Fibroblast of skin of abdomen (primary cell): ENCODE results near the gene OPCML.

Source experiments
- DNase-seq: peaks from one replicate; pipeline ENCODE4 v3.0.0-alpha.2; 2013

The OPCML gene

DNA sequence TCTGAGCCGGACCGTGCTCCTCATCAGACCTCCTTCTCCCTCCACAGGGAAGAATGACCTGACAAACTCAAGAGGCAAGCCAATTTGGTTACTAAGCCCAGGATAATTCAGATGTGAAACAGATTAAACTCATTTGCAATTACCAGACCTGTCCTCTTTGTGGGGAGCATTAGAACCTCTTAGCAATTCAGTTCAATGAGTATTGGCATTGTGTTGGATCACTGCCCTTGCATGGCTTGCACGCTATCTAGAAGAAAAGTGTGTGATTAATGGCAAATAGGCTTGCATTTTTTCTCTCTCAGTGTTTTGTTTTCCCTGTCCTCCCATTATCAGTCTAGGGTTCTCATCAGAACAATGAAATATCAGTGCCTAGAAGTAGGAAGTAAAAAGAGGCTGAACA lies 365.6 kb downstream of the OPCML start:
- no peak for DNase-seq

DNA sequence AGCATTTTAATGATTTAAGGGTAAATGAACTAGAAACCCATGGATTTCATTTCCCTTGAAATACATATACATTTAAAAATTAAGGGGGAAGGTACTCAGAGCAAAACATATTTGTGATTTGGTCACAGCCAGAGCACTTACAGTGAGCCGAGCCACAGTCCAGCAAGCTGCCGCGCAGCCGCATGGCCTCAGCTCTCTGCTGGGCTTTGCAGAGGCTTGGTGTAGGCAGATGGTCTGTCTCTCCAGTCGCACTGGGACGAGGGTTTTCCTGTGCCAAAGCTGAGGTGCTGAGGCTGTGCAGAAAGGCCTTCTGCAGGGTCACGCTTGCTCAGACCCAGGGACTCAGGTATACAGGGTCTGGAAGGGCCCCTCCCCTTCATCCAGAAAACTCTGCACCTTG lies 367.3 kb downstream of the OPCML start:
- DNase-seq, result no peak

DNA sequence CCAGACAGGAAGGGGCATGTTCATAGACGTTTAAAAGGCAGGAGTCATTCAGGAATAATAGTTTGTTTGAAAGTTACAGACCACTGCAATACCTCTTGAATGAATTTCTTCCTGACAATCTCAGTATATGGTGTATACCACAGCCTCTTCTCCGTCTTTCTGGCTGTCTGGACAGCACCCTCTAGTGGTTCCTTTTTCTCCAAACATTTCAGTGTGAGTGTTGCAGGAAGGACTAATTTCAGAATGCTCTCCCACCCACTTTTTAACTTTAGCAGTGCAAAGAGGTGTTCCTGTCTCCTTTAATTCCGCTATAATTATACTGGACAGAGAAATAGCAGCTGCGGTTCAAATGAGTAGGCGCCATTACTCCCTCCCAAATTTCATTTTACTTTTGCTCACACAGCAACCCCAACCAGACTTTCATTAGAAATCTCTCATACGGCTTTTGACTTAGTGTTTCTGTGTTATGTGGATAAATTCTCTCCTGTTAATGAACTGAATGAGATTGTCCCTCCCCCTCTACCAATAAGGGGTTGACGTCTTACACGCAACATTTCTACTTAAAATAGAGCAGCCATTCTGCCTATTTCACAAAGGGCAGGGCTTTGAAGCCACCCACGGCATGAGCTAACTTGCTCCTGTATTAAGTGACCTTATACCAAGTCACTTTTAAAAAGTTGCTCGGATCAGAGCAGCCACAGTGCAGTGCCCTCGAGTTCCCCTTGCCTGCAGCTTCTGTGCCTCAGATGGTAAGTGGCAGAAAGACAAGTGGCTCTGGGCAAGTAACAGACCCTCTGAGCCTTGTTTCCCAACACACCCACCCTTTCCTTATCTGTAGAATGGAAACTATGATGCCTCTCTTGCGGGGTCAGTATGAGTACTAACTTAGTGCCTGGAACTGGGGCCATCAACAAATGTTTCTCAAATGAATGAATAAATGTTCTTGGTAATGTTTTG lies 368.6 kb downstream of the OPCML start:
- peak; percentile 56 for DNase-seq

DNA sequence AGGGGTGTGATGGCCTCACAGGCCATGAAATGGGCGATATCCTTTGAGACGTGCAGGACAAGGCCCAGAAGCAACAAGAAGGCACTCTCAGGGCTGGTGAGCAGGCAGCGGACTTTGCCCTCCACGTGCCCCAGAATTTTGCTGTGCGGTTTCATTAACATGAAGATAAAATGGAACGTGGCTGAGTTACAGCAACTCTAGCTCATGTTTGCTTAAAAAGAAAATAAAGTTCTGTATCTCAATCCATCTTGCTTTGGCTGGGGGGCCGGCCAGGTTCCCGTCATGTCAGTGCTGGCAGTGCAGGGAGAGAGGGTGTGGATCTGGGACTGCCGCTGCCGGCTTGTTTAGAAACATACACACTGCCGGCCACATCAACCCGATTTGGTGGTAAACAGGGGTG lies 370.1 kb downstream of the OPCML start:
- DNase-seq, result no peak

DNA sequence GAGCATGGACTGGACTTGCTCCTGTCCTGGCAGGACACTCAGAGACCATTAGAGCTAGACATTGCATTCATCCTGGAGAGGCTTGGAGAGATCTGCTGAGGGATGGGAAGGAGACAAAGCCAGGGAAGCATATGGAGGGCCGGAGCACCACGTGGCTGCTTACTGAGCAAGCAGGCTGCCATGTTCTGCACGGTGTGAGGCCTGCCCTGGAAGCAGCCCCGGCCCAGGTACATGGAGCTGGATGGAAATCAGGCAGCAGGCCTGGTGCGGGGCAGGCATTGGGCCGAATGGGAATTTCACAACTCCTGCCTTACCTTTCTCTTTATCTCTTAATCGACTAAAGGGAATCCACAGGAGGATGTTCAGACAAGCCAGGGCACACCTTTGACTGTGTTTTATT lies 371.5 kb downstream of the OPCML start:
- DNase-seq, result no peak

DNA sequence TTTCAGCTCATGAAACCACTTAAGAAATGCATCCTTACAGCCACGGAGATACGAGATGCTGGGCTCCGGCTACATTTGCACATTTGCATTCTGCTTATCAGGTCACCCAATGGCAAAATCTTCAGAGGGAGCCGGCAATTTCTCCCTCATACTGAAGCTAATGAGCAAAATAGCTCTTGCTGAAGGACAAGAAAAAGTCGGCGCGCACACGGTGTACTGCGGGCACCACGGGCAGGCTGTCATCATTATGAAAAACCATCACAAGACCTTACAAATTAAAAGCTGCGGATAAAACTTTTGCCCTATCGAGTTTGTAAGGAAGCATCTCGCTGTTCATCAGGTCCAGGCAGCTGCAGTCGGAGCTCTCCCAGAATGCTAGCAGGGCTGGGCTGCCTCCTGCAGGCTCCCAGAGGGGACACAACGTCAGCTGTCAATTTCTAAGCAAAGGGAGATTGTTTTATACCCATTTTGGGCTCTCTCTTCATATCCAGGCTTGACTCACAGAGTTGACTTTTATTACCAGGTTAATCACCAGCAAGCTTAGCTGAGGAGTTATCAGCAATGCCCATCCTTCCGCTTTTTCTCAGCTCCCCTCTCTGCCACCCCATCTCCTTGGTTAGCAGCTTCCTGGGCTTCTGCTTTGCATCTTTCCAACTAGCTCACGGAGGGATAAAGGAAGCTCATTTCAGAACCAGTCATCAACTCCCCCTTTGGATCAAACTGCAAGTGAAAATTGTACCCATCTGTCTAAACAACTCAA lies 375.1 kb downstream of the OPCML start:
- no peak for DNase-seq

DNA sequence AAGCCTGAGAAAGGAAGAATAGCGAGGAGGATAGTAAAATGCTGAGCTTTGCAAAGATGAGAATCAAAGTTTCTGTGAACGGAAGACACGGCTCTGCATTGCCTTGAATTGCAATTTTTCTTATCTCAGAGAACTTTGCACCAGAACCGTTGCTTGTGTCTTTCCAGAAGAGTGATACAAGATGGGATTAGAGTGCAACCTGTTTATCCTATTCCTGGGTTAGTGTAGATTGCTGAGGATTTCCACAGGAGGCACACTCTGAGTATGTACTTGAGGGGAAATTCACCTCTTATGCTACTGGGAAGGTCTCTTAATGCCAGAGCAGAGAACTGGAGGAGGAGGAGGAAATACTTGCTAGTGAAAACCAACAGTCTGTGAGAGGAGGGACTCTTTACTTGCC lies 377.5 kb downstream of the OPCML start:
- DNase-seq, result no peak

DNA sequence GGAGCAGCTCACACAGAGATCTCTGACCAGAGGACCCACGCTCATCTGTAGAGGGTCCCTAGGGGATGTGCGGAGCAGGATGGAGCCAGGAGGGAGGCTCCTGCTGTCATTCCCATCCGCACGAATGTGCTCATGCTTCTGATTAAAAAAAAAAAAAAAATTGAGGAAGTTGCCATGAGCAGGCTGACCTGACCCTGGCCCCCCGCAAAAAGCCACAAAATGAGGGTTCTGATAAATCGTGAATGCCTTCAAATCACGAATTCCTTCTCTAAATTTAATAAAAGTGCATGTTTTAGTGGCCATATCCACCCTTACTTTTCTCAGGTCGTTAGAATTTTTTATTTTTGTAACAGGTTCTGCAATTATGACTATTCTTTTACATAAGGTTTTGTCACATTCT lies 378.2 kb downstream of the OPCML start:
- DNase-seq, result no peak

DNA sequence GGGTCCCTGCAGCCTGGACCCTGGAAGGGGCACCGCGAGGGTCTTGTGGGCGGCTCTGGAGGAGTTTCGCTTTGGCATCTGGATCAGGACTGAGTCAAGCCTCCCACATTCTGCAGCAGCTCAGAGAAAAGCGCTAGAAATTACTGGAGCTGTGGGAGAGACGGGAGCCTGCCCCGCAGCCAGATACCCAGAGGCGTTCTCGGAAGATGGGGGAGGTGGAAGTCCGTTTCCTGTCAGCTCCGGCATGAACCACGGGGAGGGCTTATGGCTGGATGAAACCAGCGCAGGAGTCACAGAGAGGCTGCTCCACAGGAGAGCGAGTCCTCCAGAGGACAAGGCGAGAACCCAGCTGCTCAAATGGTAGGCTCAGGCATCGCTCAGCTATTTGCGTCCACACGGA lies 379.3 kb downstream of the OPCML start:
- no peak for DNase-seq

DNA sequence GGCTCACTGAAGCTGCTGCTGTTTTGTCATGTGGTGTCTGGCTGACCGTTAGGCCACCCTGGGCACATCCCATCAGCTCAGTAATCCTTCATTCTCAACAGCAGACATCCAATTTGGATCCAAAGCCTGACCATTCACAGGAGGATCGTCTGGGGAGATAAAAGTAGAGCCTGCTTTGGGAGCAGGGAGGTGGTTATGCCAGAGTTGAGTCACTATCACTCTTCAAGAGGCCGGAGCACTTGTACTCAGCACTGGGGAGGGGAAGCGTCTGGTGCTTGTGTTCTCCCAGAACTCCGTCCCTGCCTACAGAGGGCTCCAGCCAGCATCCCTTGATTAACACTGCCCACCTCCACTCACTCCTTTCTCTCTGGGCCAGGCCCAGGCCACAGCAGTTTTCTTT lies 382.6 kb downstream of the OPCML start:
- DNase-seq, result no peak

DNA sequence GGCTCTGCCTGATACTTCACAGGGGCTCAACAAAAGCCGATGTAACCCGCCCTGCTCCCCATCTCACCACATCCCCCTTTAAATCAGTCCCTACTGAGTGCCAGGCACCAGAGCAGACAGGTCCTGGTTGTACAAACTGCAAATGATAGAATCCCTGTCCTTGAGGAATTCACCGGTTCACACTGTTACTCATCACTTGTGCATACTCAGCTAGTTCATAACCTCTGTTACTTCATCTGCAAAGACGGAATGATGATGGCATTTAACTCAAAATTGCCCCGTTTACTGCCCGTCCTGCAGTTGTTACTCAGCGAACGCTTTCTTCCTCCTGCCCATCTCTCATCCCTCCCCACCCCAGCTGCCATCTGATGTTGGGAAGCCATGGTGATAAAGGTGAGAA lies 384.7 kb downstream of the OPCML start:
- no peak for DNase-seq

DNA sequence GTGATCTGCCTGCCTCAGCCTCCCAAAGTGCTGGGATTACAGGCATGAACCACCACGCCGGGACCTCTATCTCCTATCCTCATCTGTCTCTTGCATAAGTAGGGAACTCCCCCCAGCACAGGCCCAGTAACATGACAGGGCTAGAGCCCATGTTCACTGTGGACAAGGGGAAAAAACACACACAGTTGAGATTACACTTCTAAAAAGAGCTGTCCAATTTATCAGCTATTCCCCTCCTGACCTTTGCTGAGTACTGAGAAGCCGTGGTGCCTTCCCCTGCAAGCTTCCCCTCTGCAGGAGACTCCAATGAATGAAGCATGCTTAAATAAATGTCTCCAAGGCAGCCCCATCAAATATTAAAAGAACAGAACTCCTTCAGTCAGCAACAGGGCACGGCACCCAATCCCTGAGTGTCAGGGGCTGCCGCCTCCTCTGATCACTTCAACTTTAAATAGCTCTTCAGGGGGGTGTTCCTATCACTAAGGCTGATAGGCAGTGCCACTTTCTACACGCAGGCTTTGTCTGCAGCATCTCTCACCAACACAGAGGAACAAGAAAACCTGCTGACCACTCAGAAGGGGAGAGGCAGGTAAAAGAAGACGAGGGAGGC lies 385.5 kb downstream of the OPCML start:
- no peak for DNase-seq

DNA sequence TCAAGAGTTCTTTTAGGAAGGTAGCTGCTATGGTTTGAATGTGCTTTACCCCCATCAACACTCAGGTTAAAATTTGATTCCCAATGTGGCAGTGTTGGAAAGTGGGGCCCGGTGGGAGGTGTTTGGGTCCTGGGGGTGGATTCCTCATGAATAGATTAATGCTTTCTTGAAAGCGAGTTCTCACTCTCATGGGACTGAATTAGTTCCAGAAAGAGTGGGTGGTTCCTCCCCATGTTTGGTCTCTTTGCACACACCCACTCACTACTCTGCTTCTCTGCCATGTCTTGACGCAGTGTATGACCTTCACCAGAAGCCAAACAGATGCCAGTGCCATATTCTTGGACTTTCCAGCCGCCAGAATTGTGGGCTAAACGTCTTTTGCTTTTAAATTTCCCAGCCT lies 394.4 kb downstream of the OPCML start:
- no peak for DNase-seq

DNA sequence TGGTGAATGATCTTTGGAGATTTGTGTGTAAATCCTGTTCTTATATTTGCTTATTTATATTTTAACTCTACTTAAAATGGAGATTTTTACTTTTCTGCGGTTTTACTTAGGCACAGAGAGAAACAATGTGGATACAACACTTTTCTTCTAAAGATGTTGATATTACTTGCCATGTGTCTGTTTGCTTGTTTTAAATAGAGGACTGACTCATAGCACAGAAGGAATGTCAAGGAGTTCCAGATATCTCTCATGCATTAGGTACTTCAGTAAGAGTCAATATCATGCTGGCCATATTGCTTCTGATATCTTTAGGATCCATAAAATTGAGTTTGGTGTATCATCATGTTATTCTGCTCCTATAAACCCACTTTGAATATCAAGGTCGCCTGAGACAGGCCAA lies 395.0 kb downstream of the OPCML start:
- DNase-seq, result no peak

DNA sequence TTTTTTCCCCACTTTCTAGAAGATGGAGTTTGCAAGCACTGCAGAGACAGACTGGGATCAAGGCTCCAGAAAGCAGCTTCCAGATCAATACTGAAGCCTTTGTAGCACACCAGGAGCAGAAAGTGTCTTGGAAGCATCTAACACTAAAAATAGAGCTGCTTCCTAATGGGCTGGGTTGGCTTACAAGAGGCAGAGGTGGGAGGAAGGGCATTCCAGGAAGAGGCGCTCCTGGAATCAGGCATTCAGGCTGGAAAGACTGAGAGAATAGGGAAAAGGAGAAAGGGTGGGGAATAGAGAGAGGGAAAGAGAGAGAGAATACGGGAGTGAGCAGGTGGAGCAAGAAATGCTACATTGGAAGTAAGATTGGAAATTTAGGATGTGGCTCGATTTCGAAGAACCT lies 395.9 kb downstream of the OPCML start:
- DNase-seq, result no peak

DNA sequence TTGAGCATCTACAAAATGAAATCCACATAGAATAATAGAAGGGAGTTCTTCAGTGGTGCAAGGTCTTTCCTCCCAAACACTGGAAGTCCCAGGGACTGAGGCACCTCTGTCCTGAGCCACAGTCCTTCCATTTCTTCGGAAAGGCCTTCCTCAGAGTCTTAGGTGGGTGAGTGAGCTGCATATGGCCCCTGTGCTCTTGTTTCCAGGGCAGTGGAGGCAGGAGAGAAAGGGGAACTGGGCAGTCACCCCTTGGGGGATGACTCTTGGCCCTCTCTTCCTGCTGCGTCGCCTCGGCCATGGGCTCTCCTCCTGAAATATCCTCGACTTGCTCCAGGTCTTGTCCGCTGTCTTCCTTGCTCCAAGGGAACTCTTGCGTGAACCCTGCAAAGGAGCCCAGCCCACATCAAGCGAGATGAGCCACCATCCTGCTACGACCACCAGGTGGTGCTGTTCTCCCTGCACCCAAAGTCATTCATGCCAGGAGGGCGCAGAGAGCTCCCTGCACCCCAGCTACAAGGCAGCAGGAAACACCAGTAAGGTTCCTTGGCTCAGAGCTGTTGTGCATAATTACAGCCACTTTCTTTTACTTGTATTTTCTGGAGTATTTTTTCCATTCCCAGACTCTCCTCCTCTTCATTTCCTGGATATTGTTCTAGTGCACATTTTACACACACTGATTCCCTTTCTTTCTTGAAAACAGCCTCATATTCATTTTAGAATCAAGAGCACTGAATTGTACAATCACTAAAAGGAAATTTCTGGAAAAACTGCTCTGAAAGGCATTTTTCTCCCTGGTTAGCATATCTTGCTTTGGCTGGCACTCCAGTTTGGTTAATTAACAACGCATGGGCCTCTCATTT lies 397.8 kb downstream of the OPCML start:
- DNase-seq, result peak; percentile 41

DNA sequence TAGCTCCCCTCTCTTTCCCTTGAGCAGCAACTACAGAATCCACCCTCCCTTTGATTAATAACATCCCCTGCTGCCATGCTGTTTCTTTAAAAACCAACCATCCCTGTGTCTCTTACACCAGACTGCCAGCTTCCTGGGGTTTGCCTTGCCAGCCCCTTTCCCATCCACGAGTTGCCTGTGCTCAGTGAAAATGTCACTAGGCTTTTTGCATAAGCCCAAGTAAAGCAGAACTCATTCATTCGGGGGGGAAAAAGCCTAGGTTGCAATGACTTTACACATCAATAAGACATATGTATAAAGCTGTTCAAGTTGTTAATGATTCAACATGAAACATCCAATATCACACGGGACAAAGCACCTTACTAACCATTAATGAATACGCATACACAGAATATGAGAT lies 398.7 kb downstream of the OPCML start:
- no peak for DNase-seq

DNA sequence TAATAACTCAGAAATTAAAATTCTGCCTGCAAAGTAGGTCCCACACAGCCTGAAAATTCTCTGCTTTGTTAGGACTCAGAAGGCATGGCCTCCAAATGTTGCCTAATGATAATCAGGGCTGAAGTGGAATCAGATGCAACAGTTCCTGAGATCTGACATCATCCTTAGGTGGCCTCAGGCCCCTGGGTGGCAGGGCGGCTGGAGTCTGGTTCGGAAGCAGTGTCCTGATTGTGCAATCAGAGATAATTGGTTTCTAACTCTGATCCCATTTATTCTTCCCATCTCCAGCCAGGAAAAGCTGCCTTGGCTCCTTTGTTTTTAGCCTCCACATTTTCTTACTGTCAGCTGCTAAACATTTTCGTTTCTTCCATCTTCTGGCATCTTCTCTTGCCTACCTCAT lies 399.3 kb downstream of the OPCML start:
- no peak for DNase-seq

DNA sequence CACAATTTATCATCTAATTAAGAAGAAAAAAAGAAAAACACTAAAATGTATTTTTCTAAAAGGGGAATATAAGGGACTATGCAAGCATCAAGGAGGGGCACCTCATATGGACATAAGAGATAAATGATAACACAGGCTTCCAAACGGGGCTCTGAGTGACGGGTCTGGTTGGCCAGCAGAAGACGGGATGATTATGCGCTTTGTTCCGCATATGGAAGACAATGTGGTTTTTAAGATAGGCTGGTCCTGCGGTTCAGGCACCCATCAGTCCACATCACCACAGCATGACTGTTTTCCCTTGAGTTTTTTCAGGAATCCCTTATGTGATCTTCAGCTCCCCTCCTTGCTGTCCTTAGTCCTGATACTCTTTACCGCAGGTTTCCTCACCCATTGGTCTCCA lies 404.6 kb downstream of the OPCML start:
- no peak for DNase-seq

DNA sequence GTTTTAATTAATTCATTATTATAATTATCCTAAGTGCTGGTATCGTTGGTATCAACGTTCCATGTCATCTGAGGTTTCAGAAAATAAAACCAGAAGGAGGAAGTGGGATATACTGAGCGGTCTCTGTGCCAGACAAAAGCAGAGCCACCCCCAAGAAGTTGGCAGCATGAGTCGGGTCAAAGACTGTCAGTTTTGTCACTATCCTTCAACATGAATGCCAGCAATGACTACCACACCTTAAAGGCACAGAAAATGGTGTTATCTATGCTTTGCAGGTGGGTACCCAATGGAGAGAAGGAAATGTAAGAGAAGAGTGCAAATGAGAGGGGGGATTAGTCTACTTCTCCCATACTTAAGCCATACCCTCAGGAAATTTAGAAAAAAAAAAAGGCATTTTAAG lies 408.5 kb downstream of the OPCML start:
- DNase-seq, result no peak

DNA sequence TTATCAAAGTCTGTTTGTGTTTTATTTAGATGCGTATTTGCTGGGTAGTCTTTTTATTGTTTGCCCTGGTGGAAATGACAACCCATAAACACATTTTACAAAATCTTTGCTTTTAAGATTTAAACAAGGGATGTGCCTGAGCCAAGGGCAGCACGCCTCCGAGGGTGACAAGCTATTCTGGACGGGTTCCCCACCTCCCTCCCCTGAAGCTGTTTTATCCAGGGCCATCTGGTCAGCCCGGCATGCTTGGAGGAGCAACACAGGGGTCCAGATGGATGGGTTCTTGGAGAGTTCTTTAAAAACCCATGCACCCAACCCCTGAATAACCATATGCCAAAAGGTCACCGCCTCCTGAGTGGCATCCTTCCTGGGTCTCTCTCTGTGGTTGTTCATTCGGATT lies 408.9 kb downstream of the OPCML start:
- DNase-seq, result no peak

DNA sequence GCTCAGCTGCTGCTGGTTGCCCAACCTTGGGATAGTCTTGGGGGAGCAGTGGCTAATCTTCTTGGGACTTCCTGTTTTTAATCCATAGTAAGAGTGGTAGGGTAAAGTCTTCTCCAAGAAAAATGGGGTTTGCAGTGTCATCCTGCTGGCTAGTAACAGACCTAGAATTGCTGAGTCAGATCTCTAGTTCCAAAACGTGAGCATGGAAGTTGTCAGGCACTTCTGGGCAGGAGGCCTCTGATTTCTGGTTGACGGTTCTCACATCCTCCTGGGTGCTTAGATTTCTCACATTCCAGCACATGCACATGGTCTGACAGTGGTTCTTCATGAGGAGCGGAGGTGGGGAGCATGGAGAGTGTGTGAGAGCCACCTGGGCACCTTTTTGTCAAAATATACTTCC lies 410.0 kb downstream of the OPCML start:
- DNase-seq, result no peak
